Fibroblast of pulmonary artery (primary cell): ENCODE data around the gene KRTAP4-3.
"Not testable (repeated sequence)": the region's sequence is repeated elsewhere in the genome, so short reads cannot be mapped to it uniquely, and the experiment has no call there.

Source experiments
- DNase-seq: peaks from one replicate; pipeline ENCODE4 v3.0.0-alpha.2; 2010; ENCODE audit warnings: low read depth
- H3K4me3 ChIP-seq: replicated peaks from 2 replicates; pipeline ENCODE4 v1.5.1; 2011; ENCODE audit warnings: low read depth, mild to moderate bottlenecking, control low read depth, low read length, moderate library complexity
- TF ChIP-seq, protein P1 (sequence below): IDR thresholded peaks from 2 replicates; pipeline ENCODE4 v1.5.1; 2011; ENCODE audit warnings: mild to moderate bottlenecking, control low read depth, low read length, inconsistent platforms; ENCODE audit errors: missing control alignments

The KRTAP4-3 gene

DNA sequence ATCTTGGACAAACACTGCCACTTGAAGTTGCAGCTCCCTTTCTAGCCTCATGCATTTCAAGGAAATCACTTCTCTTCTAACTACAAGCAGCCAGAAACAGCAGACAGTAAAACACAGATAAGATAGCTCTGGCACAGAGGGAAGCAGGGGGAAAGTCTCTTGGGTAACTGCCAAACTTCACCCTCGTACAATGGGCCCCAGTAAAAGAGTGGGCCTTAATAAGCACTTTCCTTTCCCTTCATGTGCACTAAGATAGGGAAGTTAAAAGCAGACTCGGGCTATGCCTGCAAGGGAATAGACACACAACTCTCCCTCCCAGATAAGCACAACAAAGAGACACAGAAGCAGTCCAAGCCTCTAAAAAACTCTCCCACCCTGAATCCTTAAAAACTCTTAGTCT, 14.2 kb downstream of the KRTAP4-3 start:
- TF ChIP-seq, protein P1, sequence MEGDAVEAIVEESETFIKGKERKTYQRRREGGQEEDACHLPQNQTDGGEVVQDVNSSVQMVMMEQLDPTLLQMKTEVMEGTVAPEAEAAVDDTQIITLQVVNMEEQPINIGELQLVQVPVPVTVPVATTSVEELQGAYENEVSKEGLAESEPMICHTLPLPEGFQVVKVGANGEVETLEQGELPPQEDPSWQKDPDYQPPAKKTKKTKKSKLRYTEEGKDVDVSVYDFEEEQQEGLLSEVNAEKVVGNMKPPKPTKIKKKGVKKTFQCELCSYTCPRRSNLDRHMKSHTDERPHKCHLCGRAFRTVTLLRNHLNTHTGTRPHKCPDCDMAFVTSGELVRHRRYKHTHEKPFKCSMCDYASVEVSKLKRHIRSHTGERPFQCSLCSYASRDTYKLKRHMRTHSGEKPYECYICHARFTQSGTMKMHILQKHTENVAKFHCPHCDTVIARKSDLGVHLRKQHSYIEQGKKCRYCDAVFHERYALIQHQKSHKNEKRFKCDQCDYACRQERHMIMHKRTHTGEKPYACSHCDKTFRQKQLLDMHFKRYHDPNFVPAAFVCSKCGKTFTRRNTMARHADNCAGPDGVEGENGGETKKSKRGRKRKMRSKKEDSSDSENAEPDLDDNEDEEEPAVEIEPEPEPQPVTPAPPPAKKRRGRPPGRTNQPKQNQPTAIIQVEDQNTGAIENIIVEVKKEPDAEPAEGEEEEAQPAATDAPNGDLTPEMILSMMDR, result no peak
- H3K4me3 ChIP-seq, result no peak overlapping the region
- DNase-seq, result no peak

DNA sequence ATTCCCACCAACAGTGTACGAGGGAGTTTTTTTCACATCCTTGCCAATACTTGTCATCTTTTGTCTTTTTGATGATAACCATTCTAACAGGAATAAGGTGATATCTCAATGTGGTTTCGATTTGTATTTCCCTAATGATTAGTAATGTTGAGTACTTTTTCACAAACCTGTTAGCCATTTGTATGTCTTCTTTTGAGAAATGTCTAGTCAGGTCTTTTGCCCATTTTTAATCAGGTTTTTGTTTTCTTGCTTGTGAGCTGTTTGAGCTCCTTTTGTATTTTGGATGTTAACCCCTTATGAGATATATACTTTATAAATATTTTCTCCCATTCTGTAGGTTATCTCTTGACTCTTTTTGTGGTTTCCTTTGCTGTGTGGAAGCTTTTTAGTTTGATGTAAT, 16.5 kb downstream of the KRTAP4-3 start:
- H3K4me3 ChIP-seq, result no peak overlapping the region
- DNase-seq, result no peak
- TF ChIP-seq, protein P1, result no peak

DNA sequence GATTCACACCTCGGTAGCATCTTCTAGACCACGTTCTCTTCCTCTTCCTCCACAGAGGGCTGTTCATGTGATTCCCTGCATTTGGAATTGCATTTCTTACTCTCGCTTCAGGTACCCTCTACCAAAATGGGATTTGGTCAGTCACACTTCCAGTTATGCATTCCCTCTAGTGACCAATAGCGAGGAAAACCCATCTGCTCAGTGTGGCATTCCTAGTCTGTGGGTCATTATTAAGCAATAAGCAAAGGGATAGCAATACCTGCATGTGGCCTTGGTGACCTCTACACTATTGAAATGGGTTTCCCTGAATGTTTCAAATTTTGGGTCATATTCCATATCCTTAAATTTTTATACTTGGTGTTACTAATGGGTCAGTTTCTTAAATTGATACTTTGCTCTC, 18.0 kb downstream of the KRTAP4-3 start:
- no peak for DNase-seq
- TF ChIP-seq, protein P1, result no peak
- H3K4me3 ChIP-seq, result no peak overlapping the region

DNA sequence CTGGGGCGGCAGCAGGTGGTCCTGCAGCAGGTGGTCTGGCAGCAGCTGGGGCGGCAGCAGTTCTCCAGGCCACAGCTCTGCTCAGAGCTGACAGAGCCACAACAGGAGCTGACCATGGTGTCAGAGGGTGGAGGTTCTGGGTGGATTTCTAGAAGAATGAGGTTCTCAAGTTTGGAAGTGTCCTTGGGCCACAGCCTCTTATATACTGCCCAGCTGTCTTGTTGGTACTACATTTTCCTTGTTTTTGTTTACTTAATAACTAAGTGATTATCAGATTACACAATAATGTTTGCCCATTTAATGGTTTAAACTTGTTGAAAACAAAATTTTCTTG, 18.4 kb downstream of the KRTAP4-3 start, which contains the start of gene KRTAP4-5:
Gene KRTAP4-5 (minus strand): TSS at position 174 of the 334 bp plus-strand sequence. CDS start 58 bp downstream, at position 116.
- no peak for DNase-seq
- TF ChIP-seq, protein P1, result no peak
- no peak within 1 kb of the TSS for H3K4me3 ChIP-seq

DNA sequence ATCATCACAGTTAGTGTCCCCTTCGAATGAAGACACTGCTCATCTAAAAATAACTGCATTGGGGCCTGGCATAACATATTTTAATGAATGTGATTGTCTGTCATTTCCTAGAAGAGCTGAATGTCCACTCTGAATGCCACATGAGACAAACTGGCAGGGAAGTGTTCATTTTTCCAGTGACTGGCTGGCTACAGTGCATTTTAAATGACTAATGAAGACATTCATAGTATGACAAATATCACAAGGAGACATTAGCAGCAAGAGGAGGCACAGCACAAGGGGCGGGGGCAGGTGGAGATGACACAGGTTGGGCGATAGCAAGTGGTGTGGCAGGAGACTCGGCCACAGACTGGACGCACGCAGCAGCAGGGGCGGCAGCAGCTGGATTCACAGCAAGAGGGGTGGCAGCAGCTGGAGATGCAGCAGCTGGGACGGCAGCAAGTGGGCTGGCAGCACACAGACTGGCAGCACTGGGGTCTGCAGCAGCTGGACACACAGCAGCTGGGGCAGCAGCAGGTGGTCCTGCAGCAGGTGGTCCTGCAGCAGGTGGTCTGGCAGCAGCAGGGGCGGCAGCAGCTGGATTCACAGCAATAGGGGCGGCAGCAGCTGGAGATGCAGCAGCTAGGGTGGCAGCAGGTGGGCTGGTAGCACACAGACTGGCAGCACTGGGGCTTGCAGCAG, 18.9 kb downstream of the KRTAP4-3 start:
- H3K4me3 ChIP-seq, DNase-seq: not testable (repeated sequence)

DNA sequence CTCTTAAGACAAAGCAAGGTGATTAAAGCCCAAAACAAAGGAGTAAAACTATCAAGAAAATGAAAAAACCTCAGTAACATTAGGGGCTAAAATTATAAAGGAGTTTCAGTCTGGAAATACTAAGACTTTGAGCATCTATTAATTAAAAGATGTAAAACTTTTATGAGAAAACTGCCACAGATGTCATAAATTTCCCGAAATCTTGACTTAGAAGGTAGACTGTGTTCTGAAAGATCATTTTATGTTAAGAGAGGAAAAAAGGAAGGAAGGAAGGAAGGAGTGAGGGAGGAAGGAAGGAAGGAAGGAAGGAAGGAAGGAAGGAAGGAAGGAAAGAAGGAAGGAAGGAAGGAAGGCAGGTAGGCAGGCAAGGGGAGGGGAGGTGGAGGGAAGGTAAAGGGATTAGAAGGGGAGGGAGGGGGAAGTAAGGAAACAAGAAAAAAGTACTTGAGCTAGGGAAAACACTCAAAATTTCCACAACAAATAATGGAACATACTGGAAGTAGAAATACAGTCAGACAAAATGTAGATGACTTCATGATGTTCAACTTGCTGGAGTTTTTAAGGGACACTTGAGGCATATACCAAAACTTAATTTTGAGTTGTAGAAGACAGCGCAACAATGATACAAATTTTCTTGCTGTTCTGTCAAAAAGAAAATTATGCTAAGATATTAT, 20.4 kb downstream of the KRTAP4-3 start:
- TF ChIP-seq, protein P1, result no peak
- no peak overlapping the region for H3K4me3 ChIP-seq
- no peak for DNase-seq

DNA sequence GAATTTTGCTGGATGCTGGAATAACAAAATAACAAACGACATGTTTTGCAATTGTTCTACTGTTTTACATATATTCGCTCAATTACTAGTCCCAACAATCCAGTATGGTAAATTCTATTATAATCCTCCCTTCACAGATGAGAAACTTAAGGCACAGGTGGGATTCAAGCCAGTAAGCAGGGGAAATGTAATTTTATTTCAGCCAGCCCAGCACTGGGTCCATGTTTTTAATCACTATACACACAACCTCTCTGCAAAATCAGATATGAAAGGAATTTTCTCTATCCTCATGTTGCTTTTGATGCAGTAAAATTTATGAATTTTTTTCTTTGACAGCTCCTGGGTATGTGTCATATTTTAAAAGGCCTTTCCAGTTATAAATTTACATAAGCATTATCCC, 22.8 kb downstream of the KRTAP4-3 start:
- DNase-seq, result no peak
- H3K4me3 ChIP-seq, result no peak overlapping the region
- TF ChIP-seq, protein P1, result no peak
